Neuron (in vitro differentiated cells): ENCODE data around the gene ACTN1.
"Not testable (repeated sequence)": the region's sequence is repeated elsewhere in the genome, so short reads cannot be mapped to it uniquely, and the experiment has no call there.

Experiments used
- H2AFZ ChIP-seq: one replicate; pipeline ENCODE4 v1.6.1; 2013; ENCODE audit warnings: low read depth, mild to moderate bottlenecking, inconsistent platforms, low read length, moderate library complexity
- H3K27me3 ChIP-seq: one replicate; pipeline ENCODE4 v1.6.1; 2013; ENCODE audit warnings: low read length; ENCODE audit not compliant: insufficient read depth
- H3K36me3 ChIP-seq: one replicate; pipeline ENCODE4 v1.6.1; 2013; ENCODE audit warnings: low read length; ENCODE audit not compliant: insufficient read depth
- H3K4me1 ChIP-seq: one replicate; pipeline ENCODE4 v1.6.1; 2013; ENCODE audit warnings: low read length; ENCODE audit not compliant: insufficient read depth
- H3K4me3 ChIP-seq: 2 replicates; pipeline ENCODE4 v1.5.1; 2013; ENCODE audit warnings: mild to moderate bottlenecking, low read length, moderate library complexity
- H3K9me3 ChIP-seq: one replicate; pipeline ENCODE4 v1.6.1; 2013; ENCODE audit warnings: low read length

Gene ACTN1

DNA sequence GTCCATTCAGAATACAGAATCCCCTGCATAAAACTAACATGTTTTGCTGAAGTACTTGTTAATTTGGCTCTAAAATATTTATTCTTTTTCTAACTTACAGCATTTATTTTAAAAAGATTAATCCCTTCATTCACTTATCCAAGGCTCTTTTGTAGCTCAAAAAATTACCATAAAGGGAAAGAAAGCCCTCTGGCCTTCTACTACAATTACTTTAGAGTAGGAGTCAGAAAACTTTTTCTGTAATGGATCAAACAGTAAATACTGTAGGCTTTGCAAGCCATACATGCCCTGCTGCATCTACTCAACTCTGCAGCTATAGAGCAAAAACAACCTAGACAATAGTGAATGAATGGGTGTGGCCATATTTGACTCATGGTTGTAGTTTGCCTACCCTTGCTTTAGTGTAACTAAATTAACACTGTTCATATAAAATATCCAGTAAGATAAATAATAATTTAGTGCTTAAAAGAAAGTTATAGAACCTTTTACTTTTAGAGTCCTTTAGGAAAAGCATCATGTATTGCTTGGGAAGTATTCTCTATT lies 112.0 kb downstream of the ACTN1 start:
- Histone ChIP-seq H3K9me3 (peaks cover 6% of the 10 kb centered on the region), H3K36me3 (no peaks in the 10 kb centered on the region), H3K27me3 (no peaks in the 10 kb centered on the region), H3K4me3 (no peak overlapping the region), H2AFZ (no peak overlapping the region), H3K4me1 (no peaks in the 10 kb centered on the region)

DNA sequence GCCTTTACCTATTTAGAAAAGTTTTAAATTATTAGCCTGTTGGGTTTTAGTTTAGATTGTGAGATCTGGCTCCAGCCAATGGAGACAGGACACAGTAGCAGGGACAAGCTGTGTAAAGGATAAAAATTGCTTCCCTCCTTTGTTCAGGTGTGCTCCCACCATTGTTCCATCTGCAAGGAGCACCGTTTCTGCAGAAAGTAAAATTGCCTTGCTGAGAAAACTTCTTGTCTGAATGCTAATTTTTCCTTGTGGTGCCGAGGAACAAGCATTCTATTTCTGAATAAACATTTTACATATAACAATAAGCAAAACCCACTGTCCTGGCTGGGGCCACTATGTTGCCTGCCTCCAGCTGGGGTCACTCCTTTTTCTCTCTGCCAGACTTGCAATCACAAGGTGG lies 113.6 kb downstream of the ACTN1 start:
- Histone ChIP-seq H3K9me3 (peaks cover 6% of the 10 kb centered on the region), H3K27me3 (no peaks in the 10 kb centered on the region)

DNA sequence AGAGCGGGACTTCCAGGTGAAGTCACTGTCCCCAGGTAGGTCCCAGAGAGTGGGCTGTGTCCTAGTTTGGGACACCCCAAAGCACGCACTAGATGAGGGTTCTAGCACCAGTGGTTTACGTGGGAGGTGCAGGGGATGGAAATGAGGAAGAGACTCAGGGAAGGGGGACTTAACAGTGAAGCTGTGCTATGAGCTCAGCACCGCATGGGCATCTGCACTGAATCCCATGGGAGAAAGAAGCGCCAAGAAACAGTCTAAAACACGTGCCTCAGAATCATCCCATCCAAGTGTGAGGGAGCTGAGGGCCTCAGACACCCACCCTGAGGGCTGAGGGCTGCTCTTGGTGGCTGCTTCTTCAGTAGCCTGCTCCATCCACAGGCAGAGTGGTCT lies 114.7 kb downstream of the ACTN1 start:
- Histone ChIP-seq H3K9me3 (peaks cover 6% of the 10 kb centered on the region), H2AFZ (no peak overlapping the region), H3K36me3 (no peaks in the 10 kb centered on the region), H3K4me3 (no peak overlapping the region), H3K4me1 (no peaks in the 10 kb centered on the region), H3K27me3 (no peaks in the 10 kb centered on the region)

More for the DNA sequence above, 113.6 kb downstream of the ACTN1 start:
- no peak overlapping the region for H3K4me3 ChIP-seq
- H3K4me1 ChIP-seq: no peaks in the 10 kb centered on the region
- no peak overlapping the region for H2AFZ ChIP-seq
- H3K36me3 ChIP-seq: no peaks in the 10 kb centered on the region

DNA sequence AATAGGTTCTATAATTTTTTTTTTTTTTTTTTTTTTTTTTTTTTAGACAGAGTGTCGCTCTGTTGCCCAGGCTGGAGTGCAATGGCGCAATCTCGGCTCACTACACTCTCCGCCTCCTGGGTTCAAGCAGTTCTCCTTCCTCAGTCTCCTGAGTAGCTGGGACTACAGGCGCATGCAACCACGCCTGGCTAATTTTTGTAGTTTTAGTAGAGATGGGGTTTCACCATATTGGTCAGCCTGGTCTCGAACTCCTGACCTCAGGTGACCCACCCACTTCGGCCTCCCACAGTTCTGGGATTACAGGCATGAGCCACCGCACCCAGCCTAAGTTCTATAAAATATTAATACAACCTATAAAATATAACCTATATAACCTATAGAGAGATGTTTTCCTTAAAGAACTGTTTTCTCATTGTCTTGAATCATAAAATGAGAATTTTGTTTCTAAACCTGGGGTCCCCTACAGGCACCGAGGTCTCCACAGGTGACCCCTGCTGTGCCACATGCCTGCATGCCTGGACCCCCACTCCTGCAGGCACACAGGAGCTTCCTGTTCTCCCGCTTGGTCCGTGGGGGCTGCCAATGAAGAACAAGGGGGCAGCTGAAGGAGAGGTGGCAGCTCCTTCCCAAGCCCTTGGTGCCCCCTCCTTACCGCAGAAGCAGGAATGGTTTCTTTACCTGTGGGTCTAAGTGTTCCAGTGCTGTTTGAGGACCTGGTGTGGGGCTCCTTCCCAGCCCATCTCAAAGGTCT lies 115.3 kb downstream of the ACTN1 start:
- no peaks in the 10 kb centered on the region for H3K36me3 ChIP-seq
- H3K4me3 ChIP-seq: no peak overlapping the region
- H3K27me3 ChIP-seq: no peaks in the 10 kb centered on the region
- no peaks in the 10 kb centered on the region for H3K4me1 ChIP-seq
- peaks cover 6% of the 10 kb centered on the region for H3K9me3 ChIP-seq
- H2AFZ ChIP-seq: no peak overlapping the region

DNA sequence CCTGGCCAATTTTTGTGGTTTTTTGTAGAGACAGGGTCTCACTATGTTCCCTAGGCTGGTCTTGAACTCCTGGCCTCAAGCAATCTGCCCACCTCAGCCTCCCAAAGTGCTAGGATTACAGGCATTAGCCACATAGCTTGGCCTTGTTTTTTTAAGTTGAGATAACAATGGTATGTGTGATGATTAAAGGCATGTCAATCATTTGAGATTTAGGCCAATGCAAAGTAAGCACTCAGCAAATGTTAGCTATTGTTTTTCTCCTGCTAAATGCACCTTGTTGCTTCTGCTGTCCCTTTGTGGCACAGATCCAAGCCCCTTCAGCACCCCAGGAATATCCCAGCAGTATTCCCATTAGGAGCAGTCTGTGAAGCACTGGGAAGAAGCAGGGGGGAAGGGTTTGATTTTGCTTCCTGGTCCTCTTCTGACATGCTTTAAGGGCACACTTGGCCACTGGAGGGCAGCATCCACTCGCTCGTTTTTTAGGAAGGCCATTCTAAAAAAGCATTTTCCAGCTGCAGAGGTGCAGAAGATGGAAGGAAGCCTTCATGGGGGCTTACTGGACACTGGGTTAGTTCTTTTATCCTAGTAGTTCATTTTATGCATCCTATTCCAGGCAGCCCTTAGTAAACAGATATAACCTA lies 116.0 kb downstream of the ACTN1 start:
- Histone ChIP-seq H3K4me3 (no peak overlapping the region), H2AFZ (no peak overlapping the region), H3K36me3 (no peaks in the 10 kb centered on the region), H3K9me3 (peaks cover 6% of the 10 kb centered on the region), H3K27me3 (no peaks in the 10 kb centered on the region), H3K4me1 (no peaks in the 10 kb centered on the region)

DNA sequence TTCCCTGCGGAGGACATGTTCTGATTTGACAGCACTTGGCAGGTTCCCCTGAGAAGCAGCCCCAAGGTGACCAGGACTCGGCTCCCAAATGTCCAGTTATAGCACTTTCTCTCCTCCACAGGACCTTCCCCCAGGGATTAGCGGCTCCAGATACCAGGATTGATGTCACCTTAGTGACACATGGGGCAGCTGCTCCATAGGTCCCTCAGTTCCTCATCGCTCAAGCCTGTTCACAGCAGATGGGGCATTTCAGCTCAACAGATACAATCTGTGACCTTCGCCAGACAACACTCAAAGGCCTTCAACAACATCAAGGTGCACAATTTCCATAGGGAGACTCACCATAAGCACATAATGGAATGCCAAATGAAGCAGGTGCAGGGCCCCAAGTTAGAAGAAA lies 118.3 kb downstream of the ACTN1 start:
- Histone ChIP-seq H3K36me3 (no peaks in the 10 kb centered on the region), H3K27me3 (no peaks in the 10 kb centered on the region), H3K4me3 (no peak overlapping the region), H2AFZ (no peak overlapping the region), H3K4me1 (no peaks in the 10 kb centered on the region), H3K9me3 (peaks cover 5% of the 10 kb centered on the region)

DNA sequence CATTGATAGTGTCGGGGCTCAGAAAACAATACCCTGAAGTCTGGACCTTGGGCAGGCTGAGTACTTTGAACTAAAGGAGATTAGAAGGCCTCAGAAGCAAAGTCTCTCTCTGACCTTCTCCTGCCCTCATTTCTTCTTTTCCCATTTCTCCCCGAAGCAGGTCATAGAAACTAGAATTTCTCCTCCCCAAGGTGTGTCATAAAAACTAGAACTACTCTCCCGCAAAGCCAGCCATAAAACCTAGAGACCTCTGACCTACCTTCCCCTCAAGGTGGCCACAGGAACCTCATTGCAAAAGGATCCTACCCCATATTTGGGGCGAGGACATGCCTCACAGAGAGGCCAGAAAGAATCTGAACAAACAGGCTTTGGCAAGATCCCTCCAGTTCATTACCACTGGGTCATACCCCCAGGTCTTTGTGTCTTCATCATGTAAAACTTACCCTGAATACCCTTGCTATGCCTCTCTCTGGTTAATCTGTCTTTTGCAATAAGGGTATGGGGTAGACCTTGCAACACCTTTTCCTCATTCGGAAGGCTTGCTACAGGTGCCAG lies 121.5 kb downstream of the ACTN1 start:
- peaks cover 2% of the 10 kb centered on the region for H3K9me3 ChIP-seq
- H3K36me3 ChIP-seq: no peaks in the 10 kb centered on the region
- no peaks in the 10 kb centered on the region for H3K4me1 ChIP-seq
- no peak overlapping the region for H2AFZ ChIP-seq
- H3K27me3 ChIP-seq: no peaks in the 10 kb centered on the region
- no peak overlapping the region for H3K4me3 ChIP-seq

DNA sequence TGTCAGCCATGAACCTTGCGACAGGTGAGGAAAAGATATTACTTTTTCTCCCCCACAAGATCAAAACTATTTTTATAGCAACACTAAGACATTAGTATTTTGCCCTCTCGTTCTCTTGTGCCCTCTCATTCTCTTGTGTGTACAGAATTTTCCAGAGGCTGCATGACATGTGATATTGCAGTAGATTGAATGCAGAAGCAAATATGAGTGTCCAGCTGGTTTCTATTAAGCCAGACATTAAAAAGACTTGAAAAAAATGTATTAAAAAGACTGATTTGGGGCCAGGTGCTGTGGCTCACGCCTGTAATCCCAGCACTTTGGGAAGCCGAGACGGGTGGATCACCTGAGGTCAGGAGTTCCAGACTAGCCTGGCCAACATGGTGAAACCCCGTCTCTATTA lies 122.5 kb downstream of the ACTN1 start:
- H3K36me3 ChIP-seq: no peaks in the 10 kb centered on the region
- no peaks in the 10 kb centered on the region for H3K4me1 ChIP-seq
- H3K27me3 ChIP-seq: no peaks in the 10 kb centered on the region
- H3K4me3 ChIP-seq: no peak overlapping the region
- H3K9me3 ChIP-seq: peaks cover 2% of the 10 kb centered on the region
- no peak overlapping the region for H2AFZ ChIP-seq

DNA sequence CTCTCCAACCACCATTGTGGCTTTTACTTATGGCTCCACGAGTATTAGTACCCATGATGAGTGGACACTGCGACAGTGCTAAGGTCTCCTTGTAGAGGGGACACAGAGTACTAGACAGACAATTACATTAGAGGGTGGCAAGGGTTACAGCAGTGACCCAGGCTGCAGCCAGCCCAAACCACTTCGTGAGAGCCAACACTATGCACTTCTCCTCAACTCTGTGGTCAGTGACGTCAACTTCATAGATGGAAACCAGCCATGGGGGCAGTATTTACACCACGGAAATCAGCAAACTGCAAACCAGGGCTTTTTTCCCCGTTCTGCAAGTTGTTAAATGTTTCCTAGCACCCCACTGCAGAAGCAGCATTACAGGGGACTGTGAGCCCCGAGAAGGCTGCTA lies 124.7 kb downstream of the ACTN1 start:
- H3K9me3 ChIP-seq: peaks cover 2% of the 10 kb centered on the region
- no peak overlapping the region for H2AFZ ChIP-seq
- H3K4me3 ChIP-seq: no peak overlapping the region
- no peaks in the 10 kb centered on the region for H3K4me1 ChIP-seq
- no peaks in the 10 kb centered on the region for H3K27me3 ChIP-seq
- no peaks in the 10 kb centered on the region for H3K36me3 ChIP-seq

DNA sequence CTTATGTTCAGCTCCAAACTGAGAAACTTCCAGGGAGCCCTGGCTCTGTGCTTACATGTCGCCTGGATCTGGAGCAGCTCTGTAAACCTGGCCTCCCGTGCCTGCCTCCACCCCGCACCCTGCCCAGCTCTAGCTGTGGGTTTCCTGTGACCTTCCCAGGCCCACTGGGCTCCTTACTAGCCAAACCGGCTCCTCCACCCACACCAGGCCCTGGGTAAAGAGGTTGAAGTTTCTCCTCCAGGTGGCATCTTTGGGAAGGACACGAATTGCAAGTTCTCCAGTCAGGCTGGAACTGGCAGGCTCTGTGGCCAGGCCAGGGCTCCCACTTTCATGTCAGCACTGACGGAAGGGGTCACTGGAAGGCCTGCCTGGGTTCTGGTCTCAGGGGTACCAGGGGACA lies 125.4 kb downstream of the ACTN1 start:
- H3K36me3 ChIP-seq: no peaks in the 10 kb centered on the region
- no peaks in the 10 kb centered on the region for H3K4me1 ChIP-seq
- H2AFZ ChIP-seq: no peak overlapping the region
- H3K4me3 ChIP-seq: no peak overlapping the region
- no peaks in the 10 kb centered on the region for H3K27me3 ChIP-seq
- peaks cover 2% of the 10 kb centered on the region for H3K9me3 ChIP-seq

DNA sequence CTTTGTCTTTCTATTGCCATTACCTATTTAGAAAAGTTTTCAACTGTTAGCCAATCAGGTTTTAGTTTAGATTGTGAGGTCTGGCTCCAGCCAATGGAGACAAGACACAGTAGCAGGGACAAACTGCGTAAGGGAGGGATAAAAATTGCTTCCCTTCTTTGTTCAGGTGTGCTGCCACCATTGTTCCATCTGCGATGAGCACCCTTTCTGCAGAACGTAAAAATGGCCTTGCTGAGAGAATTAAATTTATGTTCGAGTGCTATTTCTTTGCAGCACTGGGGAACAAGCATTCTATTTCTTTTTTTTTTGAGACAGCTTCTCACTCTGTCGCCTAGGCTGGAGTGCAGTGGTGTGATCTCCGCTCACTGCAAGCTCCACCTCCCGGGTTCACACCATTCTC lies 126.6 kb downstream of the ACTN1 start:
- H3K27me3 ChIP-seq, H2AFZ ChIP-seq, H3K4me3 ChIP-seq, H3K4me1 ChIP-seq, H3K9me3 ChIP-seq, H3K36me3 ChIP-seq: not testable (repeated sequence)

DNA sequence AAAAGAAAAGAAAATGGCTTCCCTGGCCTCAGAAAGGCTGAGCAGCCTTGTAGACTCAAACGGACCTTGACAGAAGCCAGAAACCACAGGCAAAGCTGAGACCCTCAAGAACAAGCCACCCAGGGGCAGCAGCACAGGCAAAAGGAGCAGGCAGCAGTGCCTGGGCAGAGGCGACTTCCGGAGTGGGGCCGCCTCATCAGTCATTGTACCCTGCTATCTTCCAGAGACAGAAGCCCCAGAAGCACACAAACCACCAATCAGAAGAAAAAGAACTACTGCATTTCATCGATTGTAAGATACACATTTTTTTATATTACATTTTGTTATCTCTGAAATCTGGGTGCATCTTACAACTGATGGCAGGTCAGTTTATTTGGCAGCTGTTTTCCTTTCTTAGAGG lies 128.0 kb downstream of the ACTN1 start:
- H3K4me1 ChIP-seq: no peaks in the 10 kb centered on the region
- no peak overlapping the region for H2AFZ ChIP-seq
- H3K9me3 ChIP-seq: peaks cover 2% of the 10 kb centered on the region
- H3K27me3 ChIP-seq: no peaks in the 10 kb centered on the region
- no peak overlapping the region for H3K4me3 ChIP-seq
- no peaks in the 10 kb centered on the region for H3K36me3 ChIP-seq

DNA sequence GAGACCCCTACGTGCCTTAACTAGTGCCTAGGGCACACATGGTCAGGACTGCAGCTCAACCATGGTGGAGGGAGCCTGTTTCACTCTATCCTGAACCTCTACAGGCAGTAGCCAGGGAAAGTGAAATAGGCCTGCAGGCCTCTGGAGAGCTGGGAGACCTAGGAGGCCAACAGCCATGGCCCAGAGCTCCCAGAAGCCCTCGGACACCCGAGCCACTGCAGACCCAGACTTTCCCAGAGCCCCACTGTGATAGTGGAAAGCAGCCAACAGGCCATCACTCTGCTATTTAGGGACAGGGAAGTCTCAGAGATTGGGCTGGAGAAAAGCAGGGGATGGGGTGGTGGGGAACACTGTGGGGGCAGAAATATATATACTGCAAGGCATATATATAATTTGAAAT lies 129.7 kb downstream of the ACTN1 start:
- Histone ChIP-seq H2AFZ (no peak overlapping the region), H3K4me1 (no peaks in the 10 kb centered on the region), H3K27me3 (no peaks in the 10 kb centered on the region), H3K36me3 (no peaks in the 10 kb centered on the region), H3K9me3 (peaks cover 2% of the 10 kb centered on the region), H3K4me3 (no peak overlapping the region)
